HG02571 (cell line): ENCODE results near the gene NUBP2.

ENCODE experiments used
- ATAC-seq: cut with Tn5 transposase; IDR thresholded peaks from one replicate; pipeline ENCODE4 v1.9.1; 2021; ENCODE audit warnings: mild to moderate bottlenecking, moderate library complexity; ENCODE audit not compliant: unreplicated experiment

The NUBP2 gene

GRCh38 chr16:1825864-1826690, 43.3 kb downstream of the NUBP2 start:
- ATAC-seq: peak; percentile 42

GRCh38 chr16:1826691-1827573, 44.2 kb downstream of the NUBP2 start, which contains the start of the genes FAHD1 and HAGH:
FAHD1 (plus strand) TSS chr16:1827206; CDS start chr16:1827239, 33 bp downstream.
HAGH (minus strand) TSS chr16:1826825; CDS start chr16:1826787, 38 bp downstream.
- ATAC-seq: peak; percentile 76

- no peak for ATAC-seq
Observed at GRCh38 chr16:1828645-1829410, 46.1 kb downstream of the NUBP2 start.

- ATAC-seq: no peak
Observed at GRCh38 chr16:1830213-1830612, 47.5 kb downstream of the NUBP2 start.

GRCh38 chr16:1831186-1832075, 48.7 kb downstream of the NUBP2 start:
- ATAC-seq: no peak

- ATAC-seq: no peak
Observed at GRCh38 chr16:1832838-1833454, 50.2 kb downstream of the NUBP2 start.

- no peak for ATAC-seq
Observed at GRCh38 chr16:1834096-1834495, 51.3 kb downstream of the NUBP2 start.
